HCT116 (cell line): ENCODE data around the gene CRTC3. TPM values are rescaled to one million over a fixed set of nuclear protein-coding genes. Genes with fewer than 3 reads are reported as not detected.

Experiments used
- ATAC-seq: fragments of 200-7000 bp; cut with Tn5 transposase; 2 replicates; pipeline ENCODE4 v1.9.1; 2020; ENCODE audit warnings: mild to moderate bottlenecking, moderate library complexity
- BruUV-seq: library from RNA; stranded (reverse); fragments of 400-500 nt; replicated peaks from 2 replicates; lab custom pipeline; 2021; lab: Mats Ljungman, UMichigan
- CTCF ChIA-PET: fragments of 300-600 bp; sonication (Branson Sonifier 250); formaldehyde crosslinking; loops from one replicate; lab custom pipeline; 2021; ENCODE audit warnings: antibody characterized with exemption; lab: Charles Lee
- POLR2A ChIA-PET: fragments of 300-600, 350-600 bp; sonication (Branson Sonifier 250); formaldehyde crosslinking; loops from one replicate; lab custom pipeline; 2021; ENCODE audit warnings: antibody characterized with exemption; lab: Charles Lee
- RAD21 ChIA-PET, 2 experiments: fragments of 300-600 bp; sonication (Branson Sonifier 250); formaldehyde crosslinking; loops; one replicate each; lab custom pipeline; 2023; ENCODE audit warnings: low total read pairs in 2 of 2; ENCODE audit not compliant: uncharacterized antibody in 2 of 2, unreplicated experiment in 2 of 2, low non-redundant PET in 1 of 2; lab: Charles Lee
- DNase-seq: peaks from one replicate; pipeline ENCODE4 v3.0.0-alpha.2; 2010; ENCODE audit warnings: low read depth, low spot score
- H2AFZ ChIP-seq: fragments of 200-600 bp; shearing (Covaris generic), sonication (generic); 2 replicates; pipeline ENCODE4 v1.6.1; 2017; ENCODE audit warnings: low read depth, mixed run types, mixed read lengths, antibody characterized with exemption, low read length; ENCODE audit not compliant: poor library complexity, severe bottlenecking
- H3K27ac ChIP-seq: 2 replicates; pipeline ENCODE4 v1.5.1; 2012; ENCODE audit warnings: low read depth, low read length
- H3K27me3 ChIP-seq: fragments of 200-600 bp; sonication (generic); 2 replicates; pipeline ENCODE4 v1.6.1; 2016; ENCODE audit warnings: mixed run types, low read length, mixed read lengths; ENCODE audit not compliant: insufficient read depth
- H3K36me3 ChIP-seq, 2 experiments: fragments of 200-500 bp in 1 of 2; fragments of 200-600 bp in 1 of 2; sonication (Bioruptor generic) in 1 of 2; sonication (generic) in 1 of 2; 2 replicates each; pipeline versions ENCODE4 v1.5.1 to v1.6.1; 2014 to 2016; ENCODE audit warnings: low read length in 2 of 2, inconsistent platforms in 1 of 2, mixed read lengths in 1 of 2, mixed run types in 1 of 2; ENCODE audit not compliant: insufficient read depth in 2 of 2, control insufficient read depth in 1 of 2
- H3K4me1 ChIP-seq, 2 experiments: fragments of 200-600 bp in 1 of 2; sonication (generic) in 1 of 2; 2 replicates each; pipeline versions ENCODE4 v1.5.1 to v1.6.1; 2012 to 2017; ENCODE audit warnings: low read length in 2 of 2, inconsistent platforms in 1 of 2, mild to moderate bottlenecking in 1 of 2, mixed read lengths in 1 of 2, mixed run types in 1 of 2, moderate library complexity in 1 of 2; ENCODE audit not compliant: insufficient read depth in 2 of 2, control insufficient read depth in 1 of 2
- H3K4me2 ChIP-seq: fragments of 200-600 bp; sonication (generic); 2 replicates; pipeline ENCODE4 v1.6.1; 2017; ENCODE audit warnings: mixed run types, low read length, mixed read lengths
- H3K4me3 ChIP-seq, 2 experiments: fragments of 200-600 bp in 1 of 2; sonication (generic) in 1 of 2; replicated peaks in 1 of 2; 2 replicates each; pipeline ENCODE4 v1.5.1; 2011 to 2016; ENCODE audit warnings: low read length in 2 of 2, control low read depth in 1 of 2, low read depth in 1 of 2, mild to moderate bottlenecking in 1 of 2, mixed read lengths in 1 of 2, mixed run types in 1 of 2
- H3K79me2 ChIP-seq: fragments of 200-600 bp; sonication (generic); 2 replicates; pipeline ENCODE4 v1.6.1; 2017; ENCODE audit warnings: mild to moderate bottlenecking, mixed run types, low read length, moderate library complexity, mixed read lengths; ENCODE audit not compliant: insufficient read depth
- H3K9ac ChIP-seq: fragments of 200-600 bp; sonication (generic); 2 replicates; pipeline ENCODE4 v1.6.1; 2016; ENCODE audit warnings: low read length, mixed read lengths
- H3K9me2 ChIP-seq: fragments of 200-600 bp; sonication (generic), shearing (Covaris generic); 2 replicates; pipeline ENCODE4 v1.6.1; 2017; ENCODE audit warnings: mixed run types, mild to moderate bottlenecking, moderate library complexity; ENCODE audit not compliant: insufficient read depth
- H3K9me3 ChIP-seq, 2 experiments: fragments of 200-500 bp in 1 of 2; fragments of 200-600 bp in 1 of 2; sonication (Bioruptor generic) in 1 of 2; sonication (generic) in 1 of 2; 2 replicates each; pipeline ENCODE4 v1.6.1; 2014 to 2017; ENCODE audit warnings: low read length in 2 of 2, mixed read lengths in 2 of 2, inconsistent platforms in 1 of 2, low read depth in 1 of 2, mild to moderate bottlenecking in 1 of 2, mixed run types in 1 of 2, moderate library complexity in 1 of 2; ENCODE audit not compliant: control insufficient read depth in 1 of 2, insufficient read depth in 1 of 2
- H4K20me1 ChIP-seq: fragments of 200-600 bp; sonication (generic), shearing (Covaris generic); 2 replicates; pipeline ENCODE4 v1.6.1; 2017; ENCODE audit warnings: mixed run types, mild to moderate bottlenecking, moderate library complexity; ENCODE audit not compliant: insufficient read depth
- CBX3 ChIP-seq: IDR thresholded peaks from 2 replicates; pipeline ENCODE4 v1.6.1; 2012; ENCODE audit warnings: low read depth
- EZH2phosphoT487 ChIP-seq: fragments of 200-600 bp; IDR thresholded peaks from 2 replicates; pipeline ENCODE4 v1.6.1; 2018; ENCODE audit warnings: antibody characterized with exemption, borderline replicate concordance
- FOSL1 ChIP-seq: IDR thresholded peaks from 2 replicates; pipeline ENCODE4 v1.6.1; 2012; ENCODE audit warnings: low read depth
- JUND ChIP-seq: IDR thresholded peaks from 2 replicates; pipeline ENCODE4 v1.6.1; 2012
- TCF7L2 ChIP-seq: IDR thresholded peaks from 2 replicates; pipeline ENCODE4 v1.7.0; 2011; ENCODE audit warnings: borderline replicate concordance, inconsistent platforms; ENCODE audit not compliant: insufficient read depth, insufficient read length; ENCODE audit errors: extremely low read depth
- YY1 ChIP-seq: IDR thresholded peaks from 2 replicates; pipeline ENCODE4 v1.6.1; 2011; ENCODE audit warnings: low read length, low read depth, moderate library complexity, mild to moderate bottlenecking; ENCODE audit not compliant: insufficient replicate concordance; ENCODE audit errors: extremely low read depth
- ZNF274 ChIP-seq: fragments of 200-500 bp; sonication (Bioruptor generic); IDR thresholded peaks from 2 replicates; pipeline ENCODE4 v1.6.1; 2014; ENCODE audit warnings: mild to moderate bottlenecking, low read depth, low read length, inconsistent platforms
- intact Hi-C: fragments of 100-400 bp; cut with micrococcal nuclease; formaldehyde crosslinking; loops from 2 replicates; pipeline ENCODE4 v1.10.0; 2022
- total RNA-seq: library from RNA; stranded (reverse); gene quantifications from one replicate; pipeline ENCODE4 v1.2.1, GENCODE V29; 2021; ENCODE audit not compliant: unreplicated experiment
- TF ChIP-seq, protein P1 (sequence below), 3 experiments: fragments of 200-600 bp in 1 of 3; sonication (generic) in 1 of 3; IDR thresholded peaks in 2 of 3; conservative IDR thresholded peaks in 1 of 3; 2 replicates each; pipeline ENCODE4 v1.5.1; 2012 to 2017; ENCODE audit warnings: low read depth in 2 of 3, low read length in 2 of 3, antibody characterized with exemption in 1 of 3, borderline replicate concordance in 1 of 3, control low read depth in 1 of 3, mild to moderate bottlenecking in 1 of 3, mixed read lengths in 1 of 3, mixed run types in 1 of 3, moderate library complexity in 1 of 3; ENCODE audit not compliant: insufficient read depth in 1 of 3
- TF ChIP-seq, protein P2 (sequence below): IDR thresholded peaks from 2 replicates; pipeline ENCODE4 v1.6.1; 2012; ENCODE audit warnings: low read depth
- TF ChIP-seq, protein P3 (sequence below): IDR thresholded peaks from 2 replicates; pipeline ENCODE4 v1.6.1; 2011; ENCODE audit warnings: mild to moderate bottlenecking, low read length, moderate library complexity; ENCODE audit not compliant: insufficient replicate concordance; ENCODE audit errors: extremely low read depth
- TF ChIP-seq, protein P4 (sequence below): IDR thresholded peaks from 2 replicates; pipeline ENCODE4 v1.6.1; 2012

CRTC3 gene
- total RNA-seq, 1 experiment from 2014 or later: 20.7 TPM

- DNase-seq: no peak
- intact Hi-C loops: loop anchor here (10.0 kb wide), 1 partner anchor 302 kb away; no protein-coding TSS in a partner anchor
- RAD21 ChIA-PET: no interaction called here
Measured at GRCh38 chr15:90617171-90617570, 87.4 kb downstream of the CRTC3 start.

More at GRCh38 chr15:90617171-90617570, 87.4 kb downstream of the CRTC3 start:
- no TSS peak for BruUV-seq
- Histone ChIP-seq H3K4me1 (no peaks in the 10 kb centered on the region), H3K27ac (no peak overlapping the region), H3K4me2 (no peak overlapping the region), H3K79me2 (no peaks in the 10 kb centered on the region), H3K36me3 (peaks cover 0 to 3% of the 10 kb centered on the region in 2 experiments; a peak in 2 of 4 replicates), H3K27me3 (no peaks in the 10 kb centered on the region), H3K4me3 (no peak overlapping the region), H3K9me3 (no peaks in the 10 kb centered on the region), H3K9ac (no peak overlapping the region), H3K9me2 (no peaks in the 10 kb centered on the region), H4K20me1 (no peaks in the 10 kb centered on the region), H2AFZ (no peak overlapping the region)
- no peak for ATAC-seq
- TF ChIP-seq, protein P1, sequence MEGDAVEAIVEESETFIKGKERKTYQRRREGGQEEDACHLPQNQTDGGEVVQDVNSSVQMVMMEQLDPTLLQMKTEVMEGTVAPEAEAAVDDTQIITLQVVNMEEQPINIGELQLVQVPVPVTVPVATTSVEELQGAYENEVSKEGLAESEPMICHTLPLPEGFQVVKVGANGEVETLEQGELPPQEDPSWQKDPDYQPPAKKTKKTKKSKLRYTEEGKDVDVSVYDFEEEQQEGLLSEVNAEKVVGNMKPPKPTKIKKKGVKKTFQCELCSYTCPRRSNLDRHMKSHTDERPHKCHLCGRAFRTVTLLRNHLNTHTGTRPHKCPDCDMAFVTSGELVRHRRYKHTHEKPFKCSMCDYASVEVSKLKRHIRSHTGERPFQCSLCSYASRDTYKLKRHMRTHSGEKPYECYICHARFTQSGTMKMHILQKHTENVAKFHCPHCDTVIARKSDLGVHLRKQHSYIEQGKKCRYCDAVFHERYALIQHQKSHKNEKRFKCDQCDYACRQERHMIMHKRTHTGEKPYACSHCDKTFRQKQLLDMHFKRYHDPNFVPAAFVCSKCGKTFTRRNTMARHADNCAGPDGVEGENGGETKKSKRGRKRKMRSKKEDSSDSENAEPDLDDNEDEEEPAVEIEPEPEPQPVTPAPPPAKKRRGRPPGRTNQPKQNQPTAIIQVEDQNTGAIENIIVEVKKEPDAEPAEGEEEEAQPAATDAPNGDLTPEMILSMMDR (IDR thresholded peaks at IDR 0.05 in 2 of 3, conservative IDR thresholded peaks at IDR 0.05 in 1 of 3; ENCODE audit: borderline replicate concordance in 1 of 3, insufficient read depth in 1 of 3, low read depth in 2 of 3, low read length in 2 of 3): no peak
- TF ChIP-seq CBX3: no peak
- TF ChIP-seq ZNF274: no peak
- TF ChIP-seq JUND: no peak
- no peak for TF ChIP-seq FOSL1
- TF ChIP-seq, protein P2, sequence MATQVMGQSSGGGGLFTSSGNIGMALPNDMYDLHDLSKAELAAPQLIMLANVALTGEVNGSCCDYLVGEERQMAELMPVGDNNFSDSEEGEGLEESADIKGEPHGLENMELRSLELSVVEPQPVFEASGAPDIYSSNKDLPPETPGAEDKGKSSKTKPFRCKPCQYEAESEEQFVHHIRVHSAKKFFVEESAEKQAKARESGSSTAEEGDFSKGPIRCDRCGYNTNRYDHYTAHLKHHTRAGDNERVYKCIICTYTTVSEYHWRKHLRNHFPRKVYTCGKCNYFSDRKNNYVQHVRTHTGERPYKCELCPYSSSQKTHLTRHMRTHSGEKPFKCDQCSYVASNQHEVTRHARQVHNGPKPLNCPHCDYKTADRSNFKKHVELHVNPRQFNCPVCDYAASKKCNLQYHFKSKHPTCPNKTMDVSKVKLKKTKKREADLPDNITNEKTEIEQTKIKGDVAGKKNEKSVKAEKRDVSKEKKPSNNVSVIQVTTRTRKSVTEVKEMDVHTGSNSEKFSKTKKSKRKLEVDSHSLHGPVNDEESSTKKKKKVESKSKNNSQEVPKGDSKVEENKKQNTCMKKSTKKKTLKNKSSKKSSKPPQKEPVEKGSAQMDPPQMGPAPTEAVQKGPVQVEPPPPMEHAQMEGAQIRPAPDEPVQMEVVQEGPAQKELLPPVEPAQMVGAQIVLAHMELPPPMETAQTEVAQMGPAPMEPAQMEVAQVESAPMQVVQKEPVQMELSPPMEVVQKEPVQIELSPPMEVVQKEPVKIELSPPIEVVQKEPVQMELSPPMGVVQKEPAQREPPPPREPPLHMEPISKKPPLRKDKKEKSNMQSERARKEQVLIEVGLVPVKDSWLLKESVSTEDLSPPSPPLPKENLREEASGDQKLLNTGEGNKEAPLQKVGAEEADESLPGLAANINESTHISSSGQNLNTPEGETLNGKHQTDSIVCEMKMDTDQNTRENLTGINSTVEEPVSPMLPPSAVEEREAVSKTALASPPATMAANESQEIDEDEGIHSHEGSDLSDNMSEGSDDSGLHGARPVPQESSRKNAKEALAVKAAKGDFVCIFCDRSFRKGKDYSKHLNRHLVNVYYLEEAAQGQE: no peak
- TF ChIP-seq, protein P3, sequence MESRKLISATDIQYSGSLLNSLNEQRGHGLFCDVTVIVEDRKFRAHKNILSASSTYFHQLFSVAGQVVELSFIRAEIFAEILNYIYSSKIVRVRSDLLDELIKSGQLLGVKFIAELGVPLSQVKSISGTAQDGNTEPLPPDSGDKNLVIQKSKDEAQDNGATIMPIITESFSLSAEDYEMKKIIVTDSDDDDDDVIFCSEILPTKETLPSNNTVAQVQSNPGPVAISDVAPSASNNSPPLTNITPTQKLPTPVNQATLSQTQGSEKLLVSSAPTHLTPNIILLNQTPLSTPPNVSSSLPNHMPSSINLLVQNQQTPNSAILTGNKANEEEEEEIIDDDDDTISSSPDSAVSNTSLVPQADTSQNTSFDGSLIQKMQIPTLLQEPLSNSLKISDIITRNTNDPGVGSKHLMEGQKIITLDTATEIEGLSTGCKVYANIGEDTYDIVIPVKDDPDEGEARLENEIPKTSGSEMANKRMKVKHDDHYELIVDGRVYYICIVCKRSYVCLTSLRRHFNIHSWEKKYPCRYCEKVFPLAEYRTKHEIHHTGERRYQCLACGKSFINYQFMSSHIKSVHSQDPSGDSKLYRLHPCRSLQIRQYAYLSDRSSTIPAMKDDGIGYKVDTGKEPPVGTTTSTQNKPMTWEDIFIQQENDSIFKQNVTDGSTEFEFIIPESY: no peak
- TF ChIP-seq TCF7L2: no peak
- TF ChIP-seq YY1: no peak
- no peak for TF ChIP-seq EZH2phosphoT487
- TF ChIP-seq, protein P4, sequence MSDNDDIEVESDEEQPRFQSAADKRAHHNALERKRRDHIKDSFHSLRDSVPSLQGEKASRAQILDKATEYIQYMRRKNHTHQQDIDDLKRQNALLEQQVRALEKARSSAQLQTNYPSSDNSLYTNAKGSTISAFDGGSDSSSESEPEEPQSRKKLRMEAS: no peak
- CTCF ChIA-PET: no interaction called here
- POLR2A ChIA-PET: no interaction called here
